Calu3 (cell line): Measurements from ENCODE around the gene DUSP16. TPM values are rescaled to one million over a fixed set of nuclear protein-coding genes. Genes with fewer than 3 reads are reported as not detected.

Experiments used
- Bru-seq: library from RNA; stranded (reverse); fragments of 400-500 nt; gene quantifications from one replicate; lab custom pipeline; 2021; lab: Mats Ljungman, UMichigan
- BruChase-seq, 2 experiments: library from RNA; stranded (reverse); fragments of 400-500 nt; gene quantifications; one replicate each; lab custom pipeline; 2021; lab: Mats Ljungman, UMichigan
- BruUV-seq: library from RNA; stranded (reverse); fragments of 400-500 nt; replicated peaks from 2 replicates; lab custom pipeline; 2021; lab: Mats Ljungman, UMichigan
- CTCF ChIA-PET: fragments of 300-600 bp; sonication (Branson Sonifier 250); formaldehyde crosslinking; loops from one replicate; lab custom pipeline; 2022; ENCODE audit warnings: antibody characterized with exemption; lab: Charles Lee
- DNase-seq: peaks from one replicate; pipeline ENCODE4 v3.0.0; 2022
- H3K27ac Mint-ChIP-seq: one replicate; pipeline ENCODE4 v1.8.0; 2022; ENCODE audit warnings: mixed read lengths; ENCODE audit not compliant: unreplicated experiment
- H3K27me3 Mint-ChIP-seq: one replicate; pipeline ENCODE4 v1.8.0; 2022; ENCODE audit warnings: mixed read lengths; ENCODE audit not compliant: unreplicated experiment
- H3K36me3 Mint-ChIP-seq: one replicate; pipeline ENCODE4 v1.8.0; 2022; ENCODE audit warnings: mild to moderate bottlenecking, moderate library complexity, mixed read lengths; ENCODE audit not compliant: insufficient read depth, unreplicated experiment
- H3K4me1 Mint-ChIP-seq: one replicate; pipeline ENCODE4 v1.8.0; 2022; ENCODE audit warnings: mild to moderate bottlenecking, low read depth, mixed read lengths; ENCODE audit not compliant: unreplicated experiment
- H3K4me3 Mint-ChIP-seq: one replicate; pipeline ENCODE4 v1.8.0; 2022; ENCODE audit warnings: mild to moderate bottlenecking, low read depth, moderate library complexity, mixed read lengths; ENCODE audit not compliant: unreplicated experiment
- H3K9me3 Mint-ChIP-seq: one replicate; pipeline ENCODE4 v1.8.0; 2022; ENCODE audit warnings: low read depth, mixed read lengths; ENCODE audit not compliant: unreplicated experiment
- CTCF ChIP-seq: fragments of 200-600 bp; IDR thresholded peaks from one replicate; pipeline ENCODE4 v1.8.0; 2022; ENCODE audit warnings: antibody characterized with exemption; ENCODE audit not compliant: unreplicated experiment
- intact Hi-C: fragments of 100-400 bp; cut with micrococcal nuclease; formaldehyde crosslinking; loops from one replicate; pipeline ENCODE4 v1.10.0; 2022; ENCODE audit not compliant: unreplicated experiment
- long read RNA-seq: library from polyadenylated mRNA; stranded (forward); transcript quantifications from one replicate; pipeline ENCODE4 v2.0.0, GENCODE V29; 2022
- total RNA-seq: library from RNA; stranded (reverse); gene quantifications from 2 replicates; pipeline ENCODE4 v1.2.3, GENCODE V29; 2022

DUSP16 gene, protein sequence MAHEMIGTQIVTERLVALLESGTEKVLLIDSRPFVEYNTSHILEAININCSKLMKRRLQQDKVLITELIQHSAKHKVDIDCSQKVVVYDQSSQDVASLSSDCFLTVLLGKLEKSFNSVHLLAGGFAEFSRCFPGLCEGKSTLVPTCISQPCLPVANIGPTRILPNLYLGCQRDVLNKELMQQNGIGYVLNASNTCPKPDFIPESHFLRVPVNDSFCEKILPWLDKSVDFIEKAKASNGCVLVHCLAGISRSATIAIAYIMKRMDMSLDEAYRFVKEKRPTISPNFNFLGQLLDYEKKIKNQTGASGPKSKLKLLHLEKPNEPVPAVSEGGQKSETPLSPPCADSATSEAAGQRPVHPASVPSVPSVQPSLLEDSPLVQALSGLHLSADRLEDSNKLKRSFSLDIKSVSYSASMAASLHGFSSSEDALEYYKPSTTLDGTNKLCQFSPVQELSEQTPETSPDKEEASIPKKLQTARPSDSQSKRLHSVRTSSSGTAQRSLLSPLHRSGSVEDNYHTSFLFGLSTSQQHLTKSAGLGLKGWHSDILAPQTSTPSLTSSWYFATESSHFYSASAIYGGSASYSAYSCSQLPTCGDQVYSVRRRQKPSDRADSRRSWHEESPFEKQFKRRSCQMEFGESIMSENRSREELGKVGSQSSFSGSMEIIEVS
- total RNA-seq, result 23.4 and 25.8 TPM in 2 replicates
- Bru-seq, nascent RNA, result percentile 80 among the genes with signal in this experiment
- BruChase-seq, experiment 1, labeled RNA remaining after a 6-hour chase, result percentile 70 among the genes with signal in this experiment
- BruChase-seq, experiment 2, labeled RNA remaining after a 2-hour chase, result percentile 71 among the genes with signal in this experiment
- long read RNA-seq, full-length matches to known transcripts, result 1 of 9 reads
- long read RNA-seq, partial matches to known transcripts, result 0 of 9 reads
- long read RNA-seq, other reads (novel, unspliced or antisense), result 8 of 9 reads

DNA sequence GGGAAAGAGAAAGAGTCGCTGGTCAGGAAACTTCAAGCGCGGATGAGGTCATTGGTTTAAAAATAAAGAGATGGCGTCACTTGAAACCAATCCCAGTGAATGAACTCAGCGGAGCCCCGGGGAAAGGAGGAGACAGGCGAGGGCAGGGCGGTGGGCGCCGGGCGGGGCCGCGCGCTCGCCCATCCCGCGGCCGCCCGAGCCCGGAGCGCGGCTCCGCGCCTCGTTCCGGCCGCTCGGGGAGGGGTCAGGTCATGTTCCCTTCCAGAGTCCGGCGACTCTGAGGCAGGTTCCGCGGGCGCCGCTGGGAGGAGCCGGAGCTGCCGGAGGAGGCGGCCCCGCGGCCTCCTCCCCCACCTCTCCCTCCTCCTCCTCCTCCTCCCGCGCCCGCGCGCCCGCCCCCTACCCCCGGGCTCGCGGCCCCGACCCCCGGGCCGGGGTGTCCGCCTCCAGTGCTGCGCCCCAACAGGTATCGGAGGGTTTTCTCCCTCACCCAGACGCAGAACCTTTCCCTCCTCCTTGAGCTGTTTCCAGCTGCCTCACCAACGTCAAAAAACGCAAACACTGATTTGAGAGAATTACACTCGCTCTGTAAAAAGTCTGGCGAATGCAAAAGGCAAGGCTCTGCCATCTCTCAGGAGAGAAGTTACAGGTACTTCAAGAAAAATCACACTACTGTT, at the start of gene DUSP16:
DUSP16 (minus strand) TSS at position 279 of the 677 bp plus-strand sequence. CDS start 41,765 bp downstream, outside the sequence.
- Mint-ChIP-seq H3K36me3 (peaks cover 44% of the 10 kb centered on the region), H3K9me3 (no peaks in the 10 kb centered on the region), H3K27ac (peak within 1 kb of the TSS; percentile 93), H3K4me3 (peak within 1 kb of the TSS; percentile 66), H3K27me3 (no peaks in the 10 kb centered on the region), H3K4me1 (peaks cover 28% of the 10 kb centered on the region)
- CTCF ChIA-PET, result interaction anchor here (0.6 to 1.2 kb wide), 3 partner anchors 164 to 188 kb away, joined by 3 to 5 read pairs (median 3); no protein-coding TSS in a partner anchor
- no TSS peak for BruUV-seq
- TF ChIP-seq CTCF, result no peak
- intact Hi-C loops, result loop anchor here (5.0 kb wide), 4 partner anchors 95 to 165 kb away; partner anchors contain the start of gene CDKN1B
- DNase-seq, result peak; percentile 94

DNA sequence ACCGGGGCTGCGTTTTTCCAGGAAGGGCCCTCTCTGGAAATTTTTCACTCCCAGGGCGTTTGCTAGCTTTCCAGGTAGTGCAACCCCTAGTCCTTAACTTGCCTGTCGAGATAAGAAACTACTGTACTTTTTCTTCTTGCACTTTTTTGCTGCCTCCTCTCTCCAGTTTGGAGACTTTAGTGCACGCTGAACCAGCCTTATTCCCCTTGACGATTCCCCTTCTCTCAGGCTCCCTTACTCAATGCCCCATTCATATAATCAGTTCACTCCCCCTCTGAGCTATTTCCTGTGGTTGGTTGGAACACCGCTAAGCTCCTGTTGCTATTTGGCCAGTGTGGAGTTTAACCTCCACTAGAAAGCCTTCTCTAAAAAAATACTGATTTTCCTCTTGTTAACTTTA, 49.7 kb upstream of the DUSP16 start:
- Mint-ChIP-seq H3K4me1 (peaks cover 40% of the 10 kb centered on the region), H3K4me3 (peak overlapping the region; percentile 94), H3K27me3 (no peaks in the 10 kb centered on the region), H3K36me3 (peaks cover 21% of the 10 kb centered on the region), H3K27ac (peak overlapping the region; percentile 90), H3K9me3 (no peaks in the 10 kb centered on the region)
- CTCF ChIA-PET, result interaction anchor here (0.6 to 1.5 kb wide), 4 partner anchors 25 to 424 kb away, joined by 3 read pairs; no protein-coding TSS in a partner anchor
- no peak for TF ChIP-seq CTCF
- BruUV-seq, result no TSS peak
- DNase-seq, result peak; percentile 13
- intact Hi-C loops, result no loop called here

- no peak for TF ChIP-seq CTCF
- DNase-seq, result peak; percentile 88
- H3K4me1 Mint-ChIP-seq, result peaks cover 43% of the 10 kb centered on the region
- intact Hi-C loops, result loop anchor here (1.0 kb wide), 1 partner anchor 235 kb away; no protein-coding TSS in a partner anchor
- H3K27me3 Mint-ChIP-seq, result no peaks in the 10 kb centered on the region
- peak within 1 kb of the TSS; percentile 90 for H3K27ac Mint-ChIP-seq
- BruUV-seq, result no TSS peak
- no peaks in the 10 kb centered on the region for H3K9me3 Mint-ChIP-seq
- H3K36me3 Mint-ChIP-seq, result peaks cover 23% of the 10 kb centered on the region
- CTCF ChIA-PET, result interaction anchor here (0.6 to 1.5 kb wide), 4 partner anchors 25 to 423 kb away, joined by 3 read pairs; no protein-coding TSS in a partner anchor
- H3K4me3 Mint-ChIP-seq, result peak within 1 kb of the TSS; percentile 94
Observed at GRCh38 chr12:12611512-12612306, 49.0 kb upstream of the DUSP16 start, which contains the start of gene CREBL2. TSS of gene CREBL2 (plus strand) at chr12:12611876. CDS start at chr12:12612173, 297 bp downstream.
